Activated CD4-positive, alpha-beta T cell treated with anti-CD3 and anti-CD28 coated beads for 1 hour (primary cell): Measurements from ENCODE around the gene PRMT3.
"Not testable (repeated sequence)": the region's sequence is repeated elsewhere in the genome, so short reads cannot be mapped to it uniquely, and the experiment has no call there.

ENCODE experiments used
- DNase-seq: peaks from one replicate; pipeline ENCODE4 v3.0.0-alpha.2; 2020

Gene PRMT3

DNA sequence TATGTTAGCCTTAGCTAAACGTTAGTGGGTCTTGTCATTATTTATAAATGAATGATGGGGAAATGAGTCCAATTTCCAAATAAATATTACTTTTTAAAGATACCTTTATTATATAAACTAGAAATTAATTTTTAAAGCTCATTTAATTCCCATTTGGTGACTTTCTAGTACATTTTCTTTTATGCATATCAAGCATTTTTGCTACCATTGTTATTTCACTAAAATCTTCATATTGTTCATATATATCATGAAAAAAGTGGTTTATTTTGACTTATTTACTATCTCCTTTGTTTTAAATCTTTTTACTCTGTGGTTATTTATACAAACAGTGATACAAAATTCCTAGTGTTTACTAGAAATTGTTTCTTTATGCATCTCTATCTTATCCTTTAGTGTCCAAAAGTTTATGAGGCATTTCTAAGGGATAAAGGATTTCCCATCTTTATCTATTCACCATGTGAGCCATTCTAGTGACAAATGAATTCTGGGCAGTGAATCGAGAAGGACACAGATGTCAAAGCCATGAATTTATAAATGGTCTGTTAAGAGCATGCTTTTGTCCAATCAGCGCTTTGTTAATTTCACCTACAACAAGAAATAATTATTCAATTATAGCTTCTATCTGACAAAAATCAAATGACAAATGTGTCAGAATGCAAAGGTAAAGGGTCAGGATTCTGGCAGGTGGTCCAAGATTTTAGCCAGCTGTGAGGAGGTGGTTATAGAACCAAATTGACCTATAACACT lies 70.6 kb downstream of the PRMT3 start:
- no peak for DNase-seq

- no peak for DNase-seq
Observed at GRCh38 chr11:20458905-20459632, 71.6 kb downstream of the PRMT3 start.

DNA sequence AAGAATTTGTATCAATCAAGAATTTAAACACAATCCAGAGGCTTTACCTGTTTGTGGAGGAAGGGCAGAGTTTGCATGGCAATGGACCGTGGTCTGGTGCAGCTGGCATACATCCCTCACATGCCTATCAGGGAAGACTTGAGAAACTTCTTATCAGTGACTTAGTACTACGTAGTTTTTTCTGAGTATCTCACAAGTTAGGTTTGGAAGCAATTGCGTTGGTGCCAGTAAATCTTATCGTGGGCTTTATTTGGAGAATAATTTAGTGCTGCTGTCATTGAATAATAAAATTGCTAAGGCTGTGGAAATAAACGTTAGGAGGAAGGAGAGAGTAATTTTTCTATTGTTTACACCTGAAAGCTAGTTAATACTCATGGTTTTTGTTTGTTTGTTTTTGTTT lies 72.3 kb downstream of the PRMT3 start:
- DNase-seq = no peak

- DNase-seq = no peak
Observed at GRCh38 chr11:20464518-20464917, 77.0 kb downstream of the PRMT3 start.

GRCh38 chr11:20467487-20468185 lies 80.1 kb downstream of the PRMT3 start:
- no peak for DNase-seq

DNA sequence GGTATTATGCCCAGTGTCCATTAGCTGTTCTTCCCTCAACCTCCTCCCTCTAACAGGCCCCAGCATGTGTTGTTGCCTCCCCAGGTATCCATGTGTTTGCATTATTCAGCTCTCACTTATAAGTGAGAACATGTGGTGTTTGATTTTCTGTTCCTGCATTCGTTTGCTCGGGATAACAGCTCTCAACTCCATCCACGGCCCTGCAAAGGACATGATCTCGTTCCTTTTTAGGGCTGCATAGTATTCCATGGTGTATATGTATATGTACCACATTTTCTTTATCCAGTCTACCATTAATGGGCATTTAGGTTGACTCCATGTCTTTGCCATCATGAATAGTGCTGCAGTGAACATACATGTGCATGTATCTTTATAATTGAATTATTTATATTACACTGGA lies 82.8 kb downstream of the PRMT3 start:
- DNase-seq = no peak

DNA sequence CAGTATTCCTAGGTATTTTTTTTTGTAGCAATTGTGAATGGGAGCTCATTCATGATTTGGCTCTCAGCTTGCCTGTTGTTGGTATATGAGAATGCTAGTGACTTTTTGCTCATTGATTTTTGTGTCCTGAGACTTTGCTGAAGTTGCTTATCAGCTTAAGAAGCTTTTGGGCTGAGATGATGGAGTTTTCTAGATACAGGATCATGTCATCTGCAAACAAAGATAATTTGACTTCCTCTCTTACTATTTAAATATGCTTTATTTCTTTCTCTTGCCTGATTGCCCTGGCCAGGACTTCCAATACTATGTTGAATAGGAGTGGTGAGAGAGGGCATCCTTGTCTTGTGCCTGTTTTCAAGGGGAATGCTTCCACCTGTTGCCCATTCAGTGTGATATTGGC lies 84.4 kb downstream of the PRMT3 start:
- DNase-seq = not testable (repeated sequence)

GRCh38 chr11:20474176-20474881 lies 86.8 kb downstream of the PRMT3 start:
- DNase-seq = no peak

DNA sequence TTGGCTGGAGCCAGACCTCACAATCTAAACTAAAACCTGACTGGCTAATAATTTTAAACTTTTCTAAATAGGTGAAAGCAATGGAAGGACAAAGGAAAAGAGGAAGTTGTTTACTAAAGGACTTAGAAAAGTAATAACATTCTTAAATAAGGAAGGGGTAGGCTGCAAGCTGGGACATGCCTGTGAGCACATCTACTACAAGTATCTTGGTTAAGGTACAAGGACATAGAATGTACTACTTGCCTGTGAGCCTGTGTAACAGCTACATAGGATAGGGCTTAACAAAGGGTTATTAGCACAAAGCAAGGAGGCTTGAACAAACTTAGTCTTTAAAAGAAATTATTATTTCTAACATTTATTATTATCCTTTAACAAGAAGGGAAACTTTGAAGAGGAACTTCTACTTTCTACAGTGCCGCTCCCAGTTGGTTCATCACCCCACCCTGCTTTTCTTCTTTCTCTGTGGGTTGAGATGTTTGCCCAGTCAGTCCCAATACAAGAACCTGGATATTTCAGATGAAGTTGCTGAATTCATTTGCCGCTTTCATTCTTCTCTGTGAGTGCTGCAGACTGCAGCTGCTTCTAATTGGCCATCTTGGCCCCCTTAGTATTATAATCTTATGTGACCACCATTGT lies 87.5 kb downstream of the PRMT3 start:
- no peak for DNase-seq

DNA sequence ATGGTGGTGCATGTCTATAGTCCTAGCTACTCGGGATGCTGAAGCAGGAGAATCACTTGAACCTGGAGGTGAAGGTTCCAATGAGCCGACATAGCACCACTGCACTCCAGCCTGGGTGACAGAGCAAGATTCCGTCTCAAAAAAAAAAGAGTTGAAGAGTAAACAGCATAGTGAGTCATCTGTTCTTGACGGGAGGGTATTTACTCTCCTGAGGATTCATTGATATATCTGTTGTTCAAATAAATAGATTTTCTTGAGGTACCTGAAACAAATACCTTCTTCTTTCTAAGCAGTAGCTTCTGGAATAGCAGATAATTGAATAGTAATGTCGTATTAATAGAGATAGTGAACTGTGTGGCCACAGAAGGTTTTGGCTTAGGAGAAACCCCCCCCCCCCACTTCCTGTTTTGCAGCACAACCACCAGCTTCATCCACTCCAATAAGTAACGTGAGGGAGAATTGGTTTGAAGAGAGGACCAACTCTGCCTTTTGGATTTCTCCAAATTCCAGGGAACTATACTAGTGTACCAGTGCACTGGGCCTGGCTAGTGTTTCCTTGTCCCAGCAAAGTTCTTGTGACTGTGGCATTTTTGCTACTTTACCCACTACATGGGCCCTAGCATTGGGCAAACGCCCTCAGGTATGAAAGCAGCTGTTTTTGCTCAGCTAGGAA lies 90.0 kb downstream of the PRMT3 start:
- no peak for DNase-seq

GRCh38 chr11:20479513-20479912 lies 92.0 kb downstream of the PRMT3 start:
- no peak for DNase-seq

DNA sequence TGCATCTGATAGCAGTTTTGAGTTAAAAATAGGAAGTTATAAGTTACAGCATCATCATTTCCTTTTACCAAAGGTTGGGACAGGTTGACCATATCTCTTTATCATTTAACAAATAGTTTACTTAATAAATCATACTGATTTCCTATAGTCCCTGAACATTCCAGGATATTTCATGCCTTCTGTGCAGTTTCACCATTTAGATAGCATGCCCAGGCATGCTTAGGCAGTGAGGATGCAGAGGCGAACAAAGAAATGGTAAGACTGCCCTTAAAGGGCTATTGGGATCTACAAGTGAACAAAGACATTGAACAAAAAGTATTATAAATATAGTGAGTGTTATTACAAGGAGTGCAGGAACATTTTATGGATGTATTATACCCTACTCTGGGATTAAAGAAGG lies 96.4 kb downstream of the PRMT3 start:
- no peak for DNase-seq

DNA sequence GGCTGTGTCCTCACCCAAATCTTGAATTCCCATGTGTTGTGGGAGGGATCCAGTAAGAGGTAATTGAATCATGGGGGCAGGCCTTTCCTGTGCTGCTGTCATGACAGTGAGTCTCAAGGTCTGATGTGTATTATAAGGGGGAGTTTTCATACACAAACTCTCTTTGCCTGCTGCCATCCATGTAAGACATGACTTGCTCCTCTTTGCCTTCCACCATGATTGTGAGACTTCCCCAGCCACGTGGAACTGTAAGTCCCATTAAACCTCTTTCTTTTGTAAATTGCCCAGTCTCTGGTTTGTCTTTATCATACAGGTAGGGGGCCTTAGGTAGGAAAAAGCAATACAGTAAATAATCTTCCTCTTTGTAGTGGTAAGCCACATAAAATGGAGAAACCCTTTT lies 96.9 kb downstream of the PRMT3 start:
- not testable (repeated sequence) for DNase-seq

DNA sequence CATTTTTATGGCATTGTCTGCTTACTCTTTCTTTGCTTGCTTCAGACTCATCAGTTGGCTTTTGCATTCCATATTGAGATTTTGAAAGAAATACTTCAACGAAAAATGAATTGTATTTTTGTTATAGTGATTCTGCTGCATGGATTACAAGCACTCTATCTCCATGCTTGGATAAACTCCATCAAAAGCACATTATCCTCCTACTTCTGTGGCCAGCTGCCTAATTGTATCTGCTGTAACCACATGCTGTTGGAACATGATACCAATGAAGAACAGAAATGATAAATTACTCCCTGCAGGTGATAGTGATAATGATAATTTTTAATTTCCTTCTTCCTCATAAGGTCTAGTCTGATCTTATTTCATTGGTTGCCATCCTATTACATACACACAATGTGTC lies 100.8 kb downstream of the PRMT3 start:
- DNase-seq = no peak

DNA sequence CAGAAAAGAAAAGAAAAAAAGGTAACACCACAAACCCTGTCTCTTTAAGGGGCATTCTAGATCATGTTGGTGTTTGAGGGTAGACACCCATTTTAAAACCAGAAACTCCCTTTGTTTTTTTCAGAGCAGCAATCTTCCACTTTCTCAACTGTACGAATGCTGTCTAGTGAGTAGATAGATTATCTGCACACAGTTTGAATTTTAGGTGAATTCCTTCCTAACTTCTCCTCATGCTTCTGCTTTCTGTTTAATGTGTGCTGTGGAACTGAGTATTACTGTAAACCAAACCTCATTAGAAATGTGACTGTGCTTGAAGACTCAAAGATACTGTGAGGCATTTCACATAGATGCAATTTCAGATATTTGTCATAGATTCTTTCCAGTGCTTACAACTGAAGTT lies 102.4 kb downstream of the PRMT3 start:
- DNase-seq = no peak

GRCh38 chr11:20493340-20493739 lies 105.8 kb downstream of the PRMT3 start:
- DNase-seq = no peak

- no peak for DNase-seq
Observed at GRCh38 chr11:20497124-20497792, 109.7 kb downstream of the PRMT3 start.

GRCh38 chr11:20501252-20501651 lies 113.7 kb downstream of the PRMT3 start:
- no peak for DNase-seq

- DNase-seq = no peak
Observed at GRCh38 chr11:20501971-20502370, 114.5 kb downstream of the PRMT3 start.

DNA sequence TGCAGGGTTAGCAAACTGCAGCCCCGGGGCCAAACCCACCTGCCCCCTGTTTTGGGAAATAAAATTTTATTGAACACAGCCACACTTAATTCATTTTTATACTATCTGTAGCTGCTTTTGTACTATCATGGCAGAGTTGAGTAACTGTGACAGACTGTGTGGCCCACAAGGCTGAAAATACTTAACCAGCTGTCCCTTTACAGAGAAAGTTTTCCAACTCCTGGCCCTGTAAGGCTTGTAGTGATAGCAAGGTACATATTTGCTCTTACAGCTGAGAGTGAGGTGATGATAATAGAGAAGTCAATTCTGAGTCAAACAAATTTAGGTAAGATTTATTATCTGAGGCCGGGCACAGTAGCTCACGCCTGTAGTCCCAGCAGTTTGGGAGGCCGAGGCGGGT lies 124.5 kb downstream of the PRMT3 start:
- DNase-seq = no peak

- DNase-seq = no peak
Observed at GRCh38 chr11:20512869-20513268, 125.4 kb downstream of the PRMT3 start.
